ENCODE measurements around the gene PPFIA2.

The PPFIA2 gene

DNA sequence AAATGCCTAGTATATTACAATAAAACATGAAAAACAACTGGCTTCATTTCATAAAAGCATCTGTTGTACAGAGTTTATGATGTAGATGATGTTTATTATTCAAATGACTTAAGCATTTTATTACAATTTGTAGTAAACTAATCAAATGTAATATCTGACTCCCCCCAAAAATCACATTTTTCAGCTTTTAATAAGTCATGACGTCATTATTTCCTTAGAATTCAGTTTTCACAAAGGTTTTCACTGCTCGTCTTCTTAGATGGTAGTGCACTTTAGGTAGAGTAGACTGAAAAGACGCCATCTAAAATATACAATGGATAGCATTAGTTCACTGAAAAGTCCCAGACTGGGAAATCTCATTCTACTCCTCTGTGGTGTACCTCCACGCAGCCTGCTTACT lies 499.8 kb downstream of the PPFIA2 start:
- TF ChIP-seq CTCF (IDR thresholded peaks at IDR 0.05; ENCODE audit: control insufficient read depth, extremely low read depth, insufficient read depth): no peak
- no peak for DNase-seq (ENCODE audit: low read depth)
- H3K4me3 ChIP-seq (ENCODE audit: low read depth, low read length): no peak overlapping the region

DNA sequence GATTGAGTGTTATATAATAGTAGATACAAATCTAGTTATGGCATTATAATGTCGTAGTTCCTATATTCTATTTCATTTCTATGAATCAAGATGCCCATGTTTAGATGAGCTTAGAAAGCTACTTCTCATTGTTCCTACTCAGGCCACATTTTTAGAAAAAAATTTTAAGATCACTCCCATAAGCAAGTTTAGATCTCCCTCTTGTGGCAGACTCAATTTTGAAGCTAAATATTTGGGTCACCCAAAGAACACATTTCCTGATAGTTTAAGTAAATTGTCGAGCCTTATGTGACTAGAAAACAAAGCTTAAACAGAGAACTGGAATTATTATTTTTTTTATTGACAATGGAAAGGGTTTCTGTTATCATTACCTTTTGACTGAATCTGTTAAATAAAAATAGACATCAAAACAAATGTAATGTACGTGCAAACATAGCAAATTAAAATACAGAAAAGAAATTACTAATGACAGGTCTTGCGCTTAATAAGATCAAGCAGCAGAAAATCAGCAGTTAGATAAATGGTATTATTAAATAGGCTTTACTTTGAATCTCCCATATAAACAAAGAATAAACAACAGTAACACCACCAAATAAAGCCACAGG lies 501.1 kb downstream of the PPFIA2 start:
- H3K4me3 ChIP-seq (ENCODE audit: low read depth, low read length): no peak overlapping the region
- peak; percentile 36 for DNase-seq (ENCODE audit: low read depth)
- peak; percentile 51 for TF ChIP-seq CTCF (IDR thresholded peaks at IDR 0.05; ENCODE audit: control insufficient read depth, extremely low read depth, insufficient read depth)

GRCh38 chr12:81255947-81256346 lies 503.2 kb downstream of the PPFIA2 start:
- no peak overlapping the region for H3K4me3 ChIP-seq (ENCODE audit: low read depth, low read length)
- DNase-seq (ENCODE audit: low read depth): no peak
- no peak for TF ChIP-seq CTCF (IDR thresholded peaks at IDR 0.05; ENCODE audit: control insufficient read depth, extremely low read depth, insufficient read depth)

GRCh38 chr12:81255456-81255855 lies 503.7 kb downstream of the PPFIA2 start:
- no peak overlapping the region for H3K4me3 ChIP-seq (ENCODE audit: low read depth, low read length)
- TF ChIP-seq CTCF (IDR thresholded peaks at IDR 0.05; ENCODE audit: control insufficient read depth, extremely low read depth, insufficient read depth): no peak
- DNase-seq (ENCODE audit: low read depth): no peak

DNA sequence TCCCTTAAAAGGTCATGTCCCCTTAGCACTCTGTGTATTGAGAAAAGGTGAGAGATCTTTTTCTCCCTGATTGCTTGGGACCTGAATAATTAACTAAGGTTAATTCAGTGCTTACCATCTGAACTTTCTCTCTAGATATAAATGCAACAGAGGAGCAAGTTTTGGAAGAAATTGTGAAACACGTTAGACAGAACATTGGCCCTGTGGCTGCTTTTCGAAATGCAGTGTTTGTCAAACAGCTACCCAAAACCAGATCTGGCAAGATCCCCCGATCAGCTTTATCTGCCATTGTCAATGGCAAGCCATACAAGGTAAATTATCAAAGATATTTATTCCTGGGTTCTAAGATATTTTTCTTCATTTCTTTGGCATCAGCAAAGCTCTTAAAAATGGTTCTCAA lies 505.8 kb downstream of the PPFIA2 start:
- H3K4me3 ChIP-seq (ENCODE audit: low read depth, low read length): no peak overlapping the region
- TF ChIP-seq CTCF (IDR thresholded peaks at IDR 0.05; ENCODE audit: control insufficient read depth, extremely low read depth, insufficient read depth): no peak
- DNase-seq (ENCODE audit: low read depth): no peak

DNA sequence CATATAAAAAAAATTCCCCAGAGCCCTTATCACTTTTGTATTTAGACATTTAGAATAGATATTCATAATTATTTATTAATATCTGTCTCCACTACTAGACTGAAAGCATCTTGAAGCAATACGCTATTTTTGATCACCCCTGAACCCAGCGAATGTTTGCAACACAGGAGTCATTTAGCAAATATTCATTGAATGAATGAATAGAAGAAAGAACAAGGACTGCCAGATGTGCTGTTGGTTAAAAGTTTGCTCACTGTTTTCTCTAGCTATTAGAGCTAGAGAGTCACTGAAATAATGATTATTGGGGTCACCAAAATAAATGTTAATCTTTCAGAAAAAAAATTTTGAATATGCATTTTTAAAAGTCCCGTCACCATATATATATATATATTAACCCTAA lies 506.9 kb downstream of the PPFIA2 start:
- no peak overlapping the region for H3K4me3 ChIP-seq (ENCODE audit: low read depth, low read length)
- DNase-seq (ENCODE audit: low read depth): no peak
- TF ChIP-seq CTCF (IDR thresholded peaks at IDR 0.05; ENCODE audit: control insufficient read depth, extremely low read depth, insufficient read depth): no peak

DNA sequence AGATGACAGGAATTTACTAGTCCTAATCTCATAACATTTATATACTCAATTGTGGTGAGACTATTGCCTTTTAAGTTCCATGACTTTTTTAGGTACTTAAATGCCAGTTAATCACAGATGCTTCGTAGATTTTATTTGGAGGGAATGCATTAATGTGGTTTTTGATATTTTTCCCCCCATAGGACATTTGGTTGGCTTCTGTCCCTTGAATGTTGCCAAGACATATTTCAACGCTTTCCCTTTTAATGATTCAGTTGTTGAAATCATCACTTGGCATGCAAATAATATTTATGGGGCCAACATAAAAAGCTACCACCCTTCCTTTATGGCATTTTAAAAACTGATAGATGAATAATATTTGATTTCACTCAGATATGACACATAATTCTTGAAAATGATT lies 509.2 kb downstream of the PPFIA2 start:
- H3K4me3 ChIP-seq (ENCODE audit: low read depth, low read length): no peak overlapping the region
- DNase-seq (ENCODE audit: low read depth): no peak
- TF ChIP-seq CTCF (IDR thresholded peaks at IDR 0.05; ENCODE audit: control insufficient read depth, extremely low read depth, insufficient read depth): no peak

Measured in LNCaP clone FGC (cell line).